CD8-positive, alpha-beta memory T cell (primary cell): Measurements from ENCODE around the gene ABHD10. TPM values are rescaled to one million over a fixed set of nuclear protein-coding genes. Genes with fewer than 3 reads are reported as not detected.

Source experiments
- CTCF ChIA-PET: fragments of 350-600 bp; sonication (Branson Sonifier 250); formaldehyde crosslinking; loops from one replicate; lab custom pipeline; 2021; ENCODE audit warnings: antibody characterized with exemption; lab: Charles Lee
- POLR2A ChIA-PET: fragments of 350-600 bp; sonication (Branson Sonifier 250); formaldehyde crosslinking; loops from one replicate; lab custom pipeline; 2021; ENCODE audit warnings: antibody characterized with exemption; lab: Charles Lee
- DNase-seq, 5 donors: peaks; one replicate each; pipeline versions ENCODE4 v3.0.0 to v3.0.0-alpha.2; 2020 to 2022; ENCODE audit warnings: mixed read lengths in 1 of 5
- H3K27ac ChIP-seq: one replicate; pipeline ENCODE4 v1.7.0; 2013; ENCODE audit warnings: low read depth, mild to moderate bottlenecking, low read length, moderate library complexity
- H3K27me3 ChIP-seq: 2 replicates; pipeline ENCODE4 v1.7.0; 2013; ENCODE audit warnings: low read length, mild to moderate bottlenecking; ENCODE audit not compliant: insufficient read depth, poor library complexity, severe bottlenecking
- H3K36me3 ChIP-seq: 2 replicates; pipeline ENCODE4 v1.7.0; 2013; ENCODE audit warnings: mild to moderate bottlenecking, low read length, moderate library complexity; ENCODE audit not compliant: insufficient read depth
- H3K4me1 ChIP-seq: 2 replicates; pipeline ENCODE4 v1.7.0; 2013; ENCODE audit warnings: mild to moderate bottlenecking, low read length, moderate library complexity; ENCODE audit not compliant: insufficient read depth
- H3K4me3 ChIP-seq: 2 replicates; pipeline ENCODE4 v1.7.0; 2013; ENCODE audit warnings: mild to moderate bottlenecking, low read length
- H3K9me3 ChIP-seq: 2 replicates; pipeline ENCODE4 v1.7.0; 2013; ENCODE audit warnings: mild to moderate bottlenecking, low read length
- H3K27ac Mint-ChIP-seq, 8 donors: one replicate each; pipeline ENCODE4 v1.8.0; 2020 to 2021; ENCODE audit warnings: mixed read lengths in 8 of 8, mild to moderate bottlenecking in 6 of 8, inconsistent platforms in 3 of 8, moderate library complexity in 3 of 8
- H3K27me3 Mint-ChIP-seq, 2 donors: one replicate each; pipeline ENCODE4 v1.8.0; 2020 to 2021; ENCODE audit warnings: mixed read lengths in 2 of 2, mild to moderate bottlenecking in 1 of 2, moderate library complexity in 1 of 2
- H3K36me3 Mint-ChIP-seq, 3 donors: one replicate each; pipeline ENCODE4 v1.8.0; 2020 to 2021; ENCODE audit warnings: mixed read lengths in 3 of 3, inconsistent platforms in 1 of 3, mild to moderate bottlenecking in 1 of 3
- H3K4me1 Mint-ChIP-seq, 3 donors: one replicate each; pipeline ENCODE4 v1.8.0; 2020 to 2021; ENCODE audit warnings: mixed read lengths in 3 of 3, inconsistent platforms in 1 of 3, mild to moderate bottlenecking in 1 of 3
- H3K4me3 Mint-ChIP-seq, 7 donors: one replicate each; pipeline ENCODE4 v1.8.0; 2020 to 2021; ENCODE audit warnings: mixed read lengths in 7 of 7, mild to moderate bottlenecking in 6 of 7, moderate library complexity in 4 of 7, inconsistent platforms in 2 of 7
- H3K9me3 Mint-ChIP-seq, 5 donors: one replicate each; pipeline ENCODE4 v1.8.0; 2020 to 2022; ENCODE audit warnings: mixed read lengths in 5 of 5, mild to moderate bottlenecking in 3 of 5, moderate library complexity in 2 of 5, inconsistent platforms in 1 of 5
- polyA plus RNA-seq: library from polyadenylated mRNA; unstranded; fragments of 300-500 nt; fragmentation: Illumina TruSeq; gene quantifications from one replicate; pipeline ENCODE4 v1.2.3, GENCODE V29; 2021
- total RNA-seq, 2 experiments: library from RNA; stranded (reverse); gene quantifications; one replicate each; pipeline ENCODE4 v1.2.3, GENCODE V29; 2021

ABHD10 gene
- total and polyA plus RNA-seq, 3 experiments from 2014 or later: 30.6 to 44.1 (median 43.1) TPM

DNA sequence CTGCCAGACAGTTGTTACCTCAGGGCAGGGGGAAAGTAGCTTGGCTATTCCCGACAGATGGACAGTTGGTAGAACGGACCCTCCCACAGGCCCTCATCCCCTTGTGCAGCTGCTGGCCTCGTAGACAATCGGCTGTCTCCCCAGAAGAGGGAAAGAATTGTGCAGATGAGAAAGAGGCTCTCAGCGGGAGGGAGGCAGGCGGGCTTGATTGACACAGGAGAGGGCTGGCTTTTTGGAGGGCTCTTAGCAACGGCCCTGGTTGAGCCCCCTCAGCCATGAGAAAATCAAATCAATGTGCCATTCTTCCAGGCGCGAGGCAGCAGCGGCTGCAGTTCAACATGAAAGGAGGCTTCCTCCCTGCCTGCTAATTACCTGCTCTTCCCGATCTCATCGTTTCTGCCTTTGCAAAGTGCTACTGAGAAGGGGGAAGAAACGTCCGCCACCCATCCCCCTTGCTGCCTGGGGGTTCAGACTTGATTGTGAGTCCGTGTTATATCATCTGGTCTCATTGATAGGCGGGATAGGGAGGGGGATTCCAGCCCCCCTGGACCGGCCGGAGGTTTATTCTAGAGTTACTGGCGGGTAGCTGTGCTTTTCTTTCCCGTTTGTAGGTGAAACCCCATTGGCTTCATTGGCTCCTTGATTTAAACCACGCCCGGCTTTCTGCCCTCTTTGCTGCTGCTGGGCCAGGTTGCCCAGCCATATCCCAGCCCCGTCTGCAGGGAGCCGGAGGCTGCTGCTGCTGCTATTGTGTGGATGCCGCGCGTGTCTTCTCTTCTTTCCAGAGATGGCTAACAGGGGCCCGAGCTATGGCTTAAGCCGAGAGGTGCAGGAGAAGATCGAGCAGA, 20.0 kb downstream of the ABHD10 start, which contains the start of gene TAGLN3:
Gene TAGLN3, plus strand, starts transcription at position 287 of the 848 bp plus-strand sequence. Its CDS starts 501 bp downstream, at position 788.
- Mint-ChIP-seq H3K27me3 (peaks cover 0 to 5% of the 10 kb centered on the region in 2 donors), H3K4me3 (peak within 1 kb of the TSS in 6 of 7 donors; percentile 25 to 67 (median 58)), H3K4me1 (peaks cover 19 to 25% (median 20%) of the 10 kb centered on the region in 3 donors), H3K36me3 (peaks cover 0 to 2% (median 2%) of the 10 kb centered on the region in 3 donors), H3K27ac (peak within 1 kb of the TSS in 1 of 8 donors; percentile 4), H3K9me3 (no peaks in the 10 kb centered on the region)
- ChIA-PET CTCF (interaction anchor here (0.8 to 10.3 kb wide), 3 partner anchors 9 to 290 kb away, joined by 4 to 50 read pairs (median 9); no protein-coding TSS in a partner anchor), POLR2A (no interaction called here)
- Histone ChIP-seq H3K27me3 (no peaks in the 10 kb centered on the region), H3K36me3 (no peaks in the 10 kb centered on the region), H3K27ac (no peak within 1 kb of the TSS), H3K4me1 (peaks cover 15% of the 10 kb centered on the region), H3K4me3 (peak within 1 kb of the TSS; percentile 12), H3K9me3 (no peaks in the 10 kb centered on the region)
- DNase-seq: no peak

GRCh38 chr3:111999484-112000324, 20.9 kb downstream of the ABHD10 start:
- Mint-ChIP-seq H3K36me3 (peaks cover 0 to 2% (median 0%) of the 10 kb centered on the region in 3 donors), H3K4me3 (peak overlapping the region in 4 of 7 donors; percentile 8 to 67 (median 46)), H3K9me3 (no peaks in the 10 kb centered on the region), H3K4me1 (peaks cover 22 to 25% (median 22%) of the 10 kb centered on the region in 3 donors), H3K27ac (no peak overlapping the region), H3K27me3 (peaks cover 0 to 5% of the 10 kb centered on the region in 2 donors)
- Histone ChIP-seq H3K36me3 (no peaks in the 10 kb centered on the region), H3K4me3 (no peak overlapping the region), H3K27me3 (no peaks in the 10 kb centered on the region), H3K4me1 (peaks cover 15% of the 10 kb centered on the region), H3K9me3 (no peaks in the 10 kb centered on the region), H3K27ac (no peak overlapping the region)
- POLR2A ChIA-PET: no interaction called here
- DNase-seq: no peak
- CTCF ChIA-PET: interaction anchor here (0.8 to 10.3 kb wide), 4 partner anchors 10 to 291 kb away, joined by 4 to 50 read pairs (median 6); no protein-coding TSS in a partner anchor

DNA sequence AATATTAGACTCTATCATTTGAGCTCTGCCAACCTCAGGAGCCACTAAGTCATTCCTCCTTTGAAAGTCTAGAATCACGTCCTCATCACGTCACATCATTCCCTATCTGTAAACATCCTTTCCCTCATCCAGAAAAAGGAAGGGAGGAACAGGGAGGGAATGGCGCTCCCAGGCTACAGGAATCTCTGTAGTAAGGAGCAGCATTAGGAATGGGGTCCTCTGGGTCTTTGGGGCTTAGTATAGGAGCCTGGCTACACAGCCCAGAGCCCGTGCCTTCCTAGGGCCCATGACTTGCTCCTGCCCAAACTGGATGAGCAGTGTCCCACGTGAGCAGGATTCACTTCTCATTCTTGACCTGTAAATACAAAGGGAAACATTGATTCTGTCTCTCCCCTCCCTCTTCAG, 21.5 kb downstream of the ABHD10 start:
- Histone ChIP-seq H3K27me3 (no peaks in the 10 kb centered on the region), H3K36me3 (no peaks in the 10 kb centered on the region), H3K9me3 (no peaks in the 10 kb centered on the region), H3K27ac (no peak overlapping the region), H3K4me1 (peaks cover 15% of the 10 kb centered on the region), H3K4me3 (no peak overlapping the region)
- peaks cover 0 to 5% of the 10 kb centered on the region in 2 donors for H3K27me3 Mint-ChIP-seq
- ChIA-PET CTCF (interaction anchor here (1.5 to 10.3 kb wide), 3 partner anchors 11 to 43 kb away, joined by 4 to 50 read pairs (median 9); no protein-coding TSS in a partner anchor), POLR2A (no interaction called here)
- no peak overlapping the region for H3K4me3 Mint-ChIP-seq
- no peaks in the 10 kb centered on the region for H3K9me3 Mint-ChIP-seq
- no peak overlapping the region for H3K27ac Mint-ChIP-seq
- no peak for DNase-seq
- no peaks in the 10 kb centered on the region for H3K36me3 Mint-ChIP-seq
- H3K4me1 Mint-ChIP-seq: peaks cover 22 to 25% (median 22%) of the 10 kb centered on the region in 3 donors

DNA sequence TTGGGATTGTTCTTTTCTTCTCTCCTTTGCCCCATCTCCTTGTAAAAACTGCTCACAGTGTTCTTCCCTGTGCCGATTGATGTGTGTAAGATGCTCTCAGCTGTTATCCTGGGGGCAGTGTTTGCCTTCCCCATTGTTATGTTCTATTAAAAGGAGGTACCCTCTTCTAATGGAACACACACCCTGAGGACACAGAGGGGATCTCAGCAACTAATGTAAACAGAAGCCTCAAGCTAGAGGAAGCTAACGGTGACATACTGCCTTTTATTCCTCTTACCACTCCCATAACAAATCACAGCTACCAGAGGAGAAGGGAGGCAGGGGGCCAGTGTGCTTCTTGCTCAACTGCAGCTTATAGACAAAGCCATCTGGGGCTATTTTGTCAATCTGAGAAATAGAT, 22.1 kb downstream of the ABHD10 start:
- H3K9me3 Mint-ChIP-seq: no peaks in the 10 kb centered on the region
- POLR2A ChIA-PET: no interaction called here
- peak overlapping the region in 2 of 8 donors; percentile 3 to 72 for H3K27ac Mint-ChIP-seq
- Histone ChIP-seq H3K27me3 (no peaks in the 10 kb centered on the region), H3K4me1 (peaks cover 15% of the 10 kb centered on the region), H3K4me3 (no peak overlapping the region), H3K9me3 (no peaks in the 10 kb centered on the region), H3K27ac (no peak overlapping the region), H3K36me3 (no peaks in the 10 kb centered on the region)
- no peaks in the 10 kb centered on the region for H3K36me3 Mint-ChIP-seq
- H3K27me3 Mint-ChIP-seq: peaks cover 0 to 5% of the 10 kb centered on the region in 2 donors
- CTCF ChIA-PET: interaction anchor here (1.3 to 10.3 kb wide), 3 partner anchors 10 to 43 kb away, joined by 3 to 50 read pairs (median 4); no protein-coding TSS in a partner anchor
- no peak for DNase-seq
- no peak overlapping the region for H3K4me3 Mint-ChIP-seq
- H3K4me1 Mint-ChIP-seq: peaks cover 22 to 25% (median 22%) of the 10 kb centered on the region in 3 donors

DNA sequence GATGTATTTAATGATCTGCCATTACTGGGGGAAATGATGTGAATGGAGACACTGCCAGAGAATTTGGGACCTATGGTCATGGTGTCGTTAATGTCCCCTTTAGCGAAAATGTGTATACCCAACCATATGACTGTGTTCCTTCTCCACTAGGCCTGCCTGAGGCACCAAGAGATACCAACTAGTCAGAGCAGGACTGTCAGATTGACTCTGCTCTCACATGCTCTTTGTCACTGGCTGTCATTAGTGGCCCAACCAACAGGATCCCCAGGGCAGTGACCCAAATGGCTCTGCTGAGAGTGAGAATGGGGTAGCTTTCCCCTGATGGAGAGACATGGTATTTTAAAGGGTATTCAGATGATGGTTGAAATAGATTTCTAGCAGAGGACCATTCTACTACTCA, 22.7 kb downstream of the ABHD10 start:
- H3K4me3 Mint-ChIP-seq: no peak overlapping the region
- H3K9me3 Mint-ChIP-seq: no peaks in the 10 kb centered on the region

GRCh38 chr3:112002096-112002971, 23.5 kb downstream of the ABHD10 start:
- Mint-ChIP-seq H3K9me3 (no peaks in the 10 kb centered on the region), H3K4me3 (peak overlapping the region in 3 of 7 donors; percentile 14 to 51 (median 21)), H3K27ac (peak overlapping the region in 7 of 8 donors; percentile 1 to 82 (median 57)), H3K27me3 (peaks cover 0 to 5% of the 10 kb centered on the region in 2 donors), H3K36me3 (no peaks in the 10 kb centered on the region), H3K4me1 (peaks cover 22 to 25% (median 22%) of the 10 kb centered on the region in 3 donors)
- Histone ChIP-seq H3K9me3 (no peaks in the 10 kb centered on the region), H3K27me3 (no peaks in the 10 kb centered on the region), H3K4me3 (no peak overlapping the region), H3K36me3 (no peaks in the 10 kb centered on the region), H3K4me1 (peaks cover 15% of the 10 kb centered on the region), H3K27ac (no peak overlapping the region)
- no peak for DNase-seq
- ChIA-PET CTCF (interaction anchor here (1.3 to 10.3 kb wide), 4 partner anchors 9 to 285 kb away, joined by 3 to 50 read pairs (median 4); no protein-coding TSS in a partner anchor), POLR2A (no interaction called here)

More for the DNA sequence above, 22.7 kb downstream of the ABHD10 start:
- H3K27ac ChIP-seq: no peak overlapping the region
- H3K4me1 Mint-ChIP-seq: peaks cover 22 to 25% (median 22%) of the 10 kb centered on the region in 3 donors
- H3K4me3 ChIP-seq: no peak overlapping the region
- CTCF ChIA-PET: interaction anchor here (1.3 to 10.3 kb wide), 3 partner anchors 10 to 42 kb away, joined by 3 to 50 read pairs (median 4); no protein-coding TSS in a partner anchor
- no peaks in the 10 kb centered on the region for H3K9me3 ChIP-seq
- no peaks in the 10 kb centered on the region for H3K36me3 ChIP-seq
- POLR2A ChIA-PET: no interaction called here
- no peak for DNase-seq
- no peaks in the 10 kb centered on the region for H3K27me3 ChIP-seq
- peaks cover 15% of the 10 kb centered on the region for H3K4me1 ChIP-seq
- H3K36me3 Mint-ChIP-seq: no peaks in the 10 kb centered on the region
- peak overlapping the region in 1 of 8 donors; percentile 9 for H3K27ac Mint-ChIP-seq
- H3K27me3 Mint-ChIP-seq: peaks cover 0 to 5% of the 10 kb centered on the region in 2 donors
